Endothelial cell of umbilical vein (primary cell): ENCODE measurements around the gene ADGRD1.

ENCODE experiments used
- POLR2A ChIP-seq: IDR thresholded peaks from 2 replicates; pipeline ENCODE4 v1.6.1; 2012; ENCODE audit warnings: low read depth, mild to moderate bottlenecking, control low read depth, low read length
- TF ChIP-seq, protein P1 (sequence below), 2 donors: IDR thresholded peaks; 1 replicate in 1 of 2; 2 replicates in 1 of 2; pipeline ENCODE4 v1.5.1; 2011; ENCODE audit warnings: low read length in 2 of 2, mild to moderate bottlenecking in 2 of 2, moderate library complexity in 2 of 2, control low read depth in 1 of 2, inconsistent platforms in 1 of 2, low read depth in 1 of 2; ENCODE audit not compliant: insufficient read depth in 1 of 2; ENCODE audit errors: extremely low read depth in 1 of 2

DNA sequence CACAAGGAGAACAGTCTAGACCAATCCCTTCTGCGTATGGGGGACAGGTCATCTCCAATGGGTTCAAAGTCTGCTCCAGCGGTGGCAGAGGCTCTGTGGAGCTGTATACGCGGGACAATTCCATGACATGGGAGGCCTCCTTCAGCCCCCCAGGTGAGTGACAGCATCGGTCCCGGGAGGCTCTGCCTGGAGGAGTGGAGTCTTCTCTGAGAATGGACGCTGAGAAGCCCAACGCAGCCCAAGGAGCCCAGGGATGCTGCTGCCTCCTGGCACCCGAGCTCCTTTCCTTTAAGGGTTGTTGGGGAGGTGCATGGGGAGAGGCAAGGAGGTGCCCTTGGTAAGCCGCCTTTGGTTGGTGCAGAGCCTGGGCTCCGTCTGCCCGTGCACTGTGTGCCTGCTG, 28.2 kb downstream of the ADGRD1 start:
- TF ChIP-seq, protein P1, sequence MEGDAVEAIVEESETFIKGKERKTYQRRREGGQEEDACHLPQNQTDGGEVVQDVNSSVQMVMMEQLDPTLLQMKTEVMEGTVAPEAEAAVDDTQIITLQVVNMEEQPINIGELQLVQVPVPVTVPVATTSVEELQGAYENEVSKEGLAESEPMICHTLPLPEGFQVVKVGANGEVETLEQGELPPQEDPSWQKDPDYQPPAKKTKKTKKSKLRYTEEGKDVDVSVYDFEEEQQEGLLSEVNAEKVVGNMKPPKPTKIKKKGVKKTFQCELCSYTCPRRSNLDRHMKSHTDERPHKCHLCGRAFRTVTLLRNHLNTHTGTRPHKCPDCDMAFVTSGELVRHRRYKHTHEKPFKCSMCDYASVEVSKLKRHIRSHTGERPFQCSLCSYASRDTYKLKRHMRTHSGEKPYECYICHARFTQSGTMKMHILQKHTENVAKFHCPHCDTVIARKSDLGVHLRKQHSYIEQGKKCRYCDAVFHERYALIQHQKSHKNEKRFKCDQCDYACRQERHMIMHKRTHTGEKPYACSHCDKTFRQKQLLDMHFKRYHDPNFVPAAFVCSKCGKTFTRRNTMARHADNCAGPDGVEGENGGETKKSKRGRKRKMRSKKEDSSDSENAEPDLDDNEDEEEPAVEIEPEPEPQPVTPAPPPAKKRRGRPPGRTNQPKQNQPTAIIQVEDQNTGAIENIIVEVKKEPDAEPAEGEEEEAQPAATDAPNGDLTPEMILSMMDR (IDR thresholded peaks at IDR 0.05; ENCODE audit: extremely low read depth in 1 of 2, insufficient read depth in 1 of 2, low read depth in 1 of 2, low read length in 2 of 2): no peak
- TF ChIP-seq POLR2A: no peak
